ENCODE data around the gene ARHGAP4.
A peak's percentile ranks its signal among the peaks of the same experiment; 100 is the strongest.

Gene ARHGAP4

GRCh38 chrX:153875391-153876111, 50.5 kb downstream of the ARHGAP4 start:
- Histone ChIP-seq H3K27ac (no peak overlapping the region), H3K36me3 (replicated peaks) (no peaks in the 10 kb centered on the region), H3K4me3 (ENCODE audit: low read depth, low read length) (no peak overlapping the region), H3K27me3 (replicated peaks) (peaks cover 3% of the 10 kb centered on the region)
- TF ChIP-seq CTCF (IDR thresholded peaks at IDR 0.05; ENCODE audit: low read depth, low read length, missing control alignments): no peak
- DNase-seq: peak; percentile 7
- in situ Hi-C loops (cut with HindIII; ENCODE audit: low pct_ligation_motif_present, low sequenced_read_pairs): no loop called here

GRCh38 chrX:153874366-153875125, 51.5 kb downstream of the ARHGAP4 start:
- Histone ChIP-seq H3K4me3 (ENCODE audit: low read depth, low read length) (no peak overlapping the region), H3K36me3 (replicated peaks) (no peaks in the 10 kb centered on the region), H3K27ac (no peak overlapping the region), H3K27me3 (replicated peaks) (peaks cover 2% of the 10 kb centered on the region)
- no peak for TF ChIP-seq CTCF (IDR thresholded peaks at IDR 0.05; ENCODE audit: low read depth, low read length, missing control alignments)
- in situ Hi-C loops (cut with HindIII; ENCODE audit: low pct_ligation_motif_present, low sequenced_read_pairs): no loop called here
- DNase-seq: no peak

GRCh38 chrX:153874085-153874365, 52.0 kb downstream of the ARHGAP4 start:
- H3K36me3 ChIP-seq (replicated peaks): no peaks in the 10 kb centered on the region
- DNase-seq: no peak
- no peak overlapping the region for H3K27ac ChIP-seq
- H3K27me3 ChIP-seq (replicated peaks): peaks cover 2% of the 10 kb centered on the region
- in situ Hi-C loops (cut with HindIII; ENCODE audit: low pct_ligation_motif_present, low sequenced_read_pairs): no loop called here
- no peak for TF ChIP-seq CTCF (IDR thresholded peaks at IDR 0.05; ENCODE audit: low read depth, low read length, missing control alignments)
- H3K4me3 ChIP-seq (ENCODE audit: low read depth, low read length): no peak overlapping the region

GRCh38 chrX:153873282-153874084, 52.6 kb downstream of the ARHGAP4 start:
- no peak overlapping the region for H3K27ac ChIP-seq
- in situ Hi-C loops (cut with HindIII; ENCODE audit: low pct_ligation_motif_present, low sequenced_read_pairs): no loop called here
- H3K36me3 ChIP-seq (replicated peaks): no peaks in the 10 kb centered on the region
- H3K27me3 ChIP-seq (replicated peaks): peaks cover 2% of the 10 kb centered on the region
- no peak overlapping the region for H3K4me3 ChIP-seq (ENCODE audit: low read depth, low read length)
- DNase-seq: no peak
- no peak for TF ChIP-seq CTCF (IDR thresholded peaks at IDR 0.05; ENCODE audit: low read depth, low read length, missing control alignments)

- Histone ChIP-seq H3K27me3 (replicated peaks) (peaks cover 2% of the 10 kb centered on the region), H3K36me3 (replicated peaks) (no peaks in the 10 kb centered on the region), H3K4me3 (ENCODE audit: low read depth, low read length) (no peak overlapping the region), H3K27ac (no peak overlapping the region)
- in situ Hi-C loops (cut with HindIII; ENCODE audit: low pct_ligation_motif_present, low sequenced_read_pairs): no loop called here
- no peak for TF ChIP-seq CTCF (IDR thresholded peaks at IDR 0.05; ENCODE audit: low read depth, low read length, missing control alignments)
- DNase-seq: no peak
Observed at GRCh38 chrX:153871946-153872878, 53.9 kb downstream of the ARHGAP4 start.
